Measurements from ENCODE around the gene INPP1. TPM values are rescaled to one million over a fixed set of nuclear protein-coding genes. Genes with fewer than 3 reads are reported as not detected.

Gene INPP1
- total RNA-seq, 1 experiment from 2014 or later = 23.2 TPM

DNA sequence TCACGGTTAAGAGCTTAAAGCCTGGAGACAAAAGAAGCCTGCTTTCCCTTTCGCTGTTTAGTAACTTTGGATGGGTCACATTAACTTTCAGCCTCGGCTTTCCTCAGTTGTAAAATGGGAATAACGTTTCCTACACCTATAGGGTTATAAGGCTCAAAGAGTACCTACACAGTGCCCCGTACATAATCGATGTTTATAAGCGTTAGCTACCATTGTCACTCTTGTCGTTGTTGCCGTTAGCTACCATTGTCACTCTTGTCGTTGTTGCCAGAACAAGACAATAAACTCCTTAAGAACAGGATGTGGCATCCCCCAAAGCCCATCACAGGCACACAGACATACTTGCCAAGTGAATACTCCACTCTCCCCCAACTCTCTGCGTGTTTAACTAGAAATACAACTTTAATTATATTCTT lies 63.9 kb downstream of the INPP1 start:
- H3K9me3 Mint-ChIP-seq (ENCODE audit: unreplicated experiment) = no peaks in the 10 kb centered on the region
- H3K9me3 ChIP-seq = no peaks in the 10 kb centered on the region
- no peaks in the 10 kb centered on the region for H3K27me3 ChIP-seq (replicated peaks; ENCODE audit: control insufficient read depth, insufficient read depth, low read length)
- peak overlapping the region; percentile 22 for H3K4me3 Mint-ChIP-seq (ENCODE audit: unreplicated experiment)
- no peak overlapping the region for H3K4me3 ChIP-seq (ENCODE audit: low read depth, low read length)
- DNase-seq = no peak
- H3K36me3 Mint-ChIP-seq (ENCODE audit: insufficient read depth, unreplicated experiment) = no peaks in the 10 kb centered on the region
- ChIA-PET CTCF (no interaction called here), POLR2A (no interaction called here)
- intact Hi-C loops (cut with micrococcal nuclease; ENCODE audit: unreplicated experiment) = loop anchor here (10.0 kb wide), 1 partner anchor 278 kb away; no protein-coding TSS in a partner anchor
- no peak overlapping the region for H3K27ac Mint-ChIP-seq (ENCODE audit: unreplicated experiment)
- H3K36me3 ChIP-seq (ENCODE audit: control insufficient read depth, insufficient read depth, low read length) = no peaks in the 10 kb centered on the region; the same call in 1 of the 2 replicates
- no peaks in the 10 kb centered on the region for H3K27me3 Mint-ChIP-seq (ENCODE audit: insufficient read depth, unreplicated experiment)
- TF ChIP-seq, protein P1, sequence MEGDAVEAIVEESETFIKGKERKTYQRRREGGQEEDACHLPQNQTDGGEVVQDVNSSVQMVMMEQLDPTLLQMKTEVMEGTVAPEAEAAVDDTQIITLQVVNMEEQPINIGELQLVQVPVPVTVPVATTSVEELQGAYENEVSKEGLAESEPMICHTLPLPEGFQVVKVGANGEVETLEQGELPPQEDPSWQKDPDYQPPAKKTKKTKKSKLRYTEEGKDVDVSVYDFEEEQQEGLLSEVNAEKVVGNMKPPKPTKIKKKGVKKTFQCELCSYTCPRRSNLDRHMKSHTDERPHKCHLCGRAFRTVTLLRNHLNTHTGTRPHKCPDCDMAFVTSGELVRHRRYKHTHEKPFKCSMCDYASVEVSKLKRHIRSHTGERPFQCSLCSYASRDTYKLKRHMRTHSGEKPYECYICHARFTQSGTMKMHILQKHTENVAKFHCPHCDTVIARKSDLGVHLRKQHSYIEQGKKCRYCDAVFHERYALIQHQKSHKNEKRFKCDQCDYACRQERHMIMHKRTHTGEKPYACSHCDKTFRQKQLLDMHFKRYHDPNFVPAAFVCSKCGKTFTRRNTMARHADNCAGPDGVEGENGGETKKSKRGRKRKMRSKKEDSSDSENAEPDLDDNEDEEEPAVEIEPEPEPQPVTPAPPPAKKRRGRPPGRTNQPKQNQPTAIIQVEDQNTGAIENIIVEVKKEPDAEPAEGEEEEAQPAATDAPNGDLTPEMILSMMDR (IDR thresholded peaks at IDR 0.05; ENCODE audit: insufficient read depth in 1 of 2, low read depth in 1 of 2, low read length in 1 of 2, severe bottlenecking in 1 of 2, unreplicated experiment in 1 of 2) = no peak
- H3K4me1 Mint-ChIP-seq (ENCODE audit: low read depth, unreplicated experiment) = no peaks in the 10 kb centered on the region
- H3K4me1 ChIP-seq = peaks cover 16% of the 10 kb centered on the region
- BruUV-seq (replicated peaks) = no TSS peak

DNA sequence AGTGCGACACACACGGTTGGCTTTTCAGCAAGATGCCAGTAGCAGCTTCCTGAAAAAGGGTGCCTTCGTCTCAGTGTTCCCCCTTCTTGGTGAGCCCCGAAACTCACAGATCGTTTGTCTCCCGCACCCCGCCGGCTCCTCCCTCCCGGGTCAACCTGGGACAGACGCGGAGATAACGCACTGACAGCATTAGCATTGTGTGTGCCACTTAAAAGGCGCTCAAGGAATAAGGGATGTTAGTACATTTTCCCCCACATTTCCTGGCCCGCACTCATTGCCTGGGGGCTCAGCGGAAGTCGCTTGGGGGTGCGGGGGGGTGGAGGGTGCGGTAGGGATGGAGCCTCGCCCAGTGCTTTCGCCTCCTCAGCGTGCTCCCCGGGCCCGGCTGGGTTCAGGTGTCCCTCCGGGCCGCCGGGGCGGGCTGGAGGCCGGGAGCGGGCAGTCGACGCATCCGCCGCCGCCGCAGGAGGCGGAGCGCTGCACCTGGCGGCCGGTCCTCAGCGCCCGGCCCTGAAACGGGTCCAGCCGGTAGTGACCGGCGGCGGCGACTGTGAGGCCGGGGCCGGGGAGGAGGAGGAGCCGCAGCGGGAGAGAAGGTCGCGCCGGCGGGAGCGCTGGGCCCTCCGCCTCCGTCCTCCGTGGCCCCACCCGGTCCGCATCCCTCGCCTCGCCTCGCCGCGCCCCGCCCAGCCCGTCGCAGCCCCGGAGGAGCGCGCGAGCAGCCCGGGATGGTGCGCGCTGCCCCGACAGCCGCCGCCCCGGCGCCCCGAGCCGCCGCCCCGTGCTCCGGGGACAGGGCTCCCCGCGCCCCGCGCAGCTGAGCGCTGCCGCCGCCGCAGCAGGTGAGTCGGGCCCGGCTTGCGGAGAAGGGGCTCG lies 64.5 kb downstream of the INPP1 start, which contains the start of gene MFSD6:
Gene MFSD6, plus strand, starts transcription at position 694 of the 876 bp plus-strand sequence. CDS start 27,675 bp downstream, outside the sequence.
- Mint-ChIP-seq H3K27me3 (ENCODE audit: insufficient read depth, unreplicated experiment) (no peaks in the 10 kb centered on the region), H3K27ac (ENCODE audit: unreplicated experiment) (no peak within 1 kb of the TSS), H3K4me1 (ENCODE audit: low read depth, unreplicated experiment) (no peaks in the 10 kb centered on the region), H3K36me3 (ENCODE audit: insufficient read depth, unreplicated experiment) (no peaks in the 10 kb centered on the region), H3K9me3 (ENCODE audit: unreplicated experiment) (no peaks in the 10 kb centered on the region), H3K4me3 (ENCODE audit: unreplicated experiment) (peak within 1 kb of the TSS; percentile 66)
- intact Hi-C loops (cut with micrococcal nuclease; ENCODE audit: unreplicated experiment) = loop anchor here (10.0 kb wide), 1 partner anchor 277 kb away; no protein-coding TSS in a partner anchor
- Histone ChIP-seq H3K9me3 (no peaks in the 10 kb centered on the region), H3K4me1 (peaks cover 16% of the 10 kb centered on the region), H3K27me3 (replicated peaks; ENCODE audit: control insufficient read depth, insufficient read depth, low read length) (no peaks in the 10 kb centered on the region), H3K4me3 (ENCODE audit: low read depth, low read length) (peak within 1 kb of the TSS; percentile 70), H3K36me3 (ENCODE audit: control insufficient read depth, insufficient read depth, low read length) (no peaks in the 10 kb centered on the region; the same call in 1 of the 2 replicates)
- ChIA-PET CTCF (no interaction called here), POLR2A (no interaction called here)
- no TSS peak for BruUV-seq (replicated peaks)
- peak; percentile 45 to 80 for DNase-seq
- TF ChIP-seq, protein P1 (IDR thresholded peaks at IDR 0.05; ENCODE audit: insufficient read depth in 1 of 2, low read depth in 1 of 2, low read length in 1 of 2, severe bottlenecking in 1 of 2, unreplicated experiment in 1 of 2) = no peak

DNA sequence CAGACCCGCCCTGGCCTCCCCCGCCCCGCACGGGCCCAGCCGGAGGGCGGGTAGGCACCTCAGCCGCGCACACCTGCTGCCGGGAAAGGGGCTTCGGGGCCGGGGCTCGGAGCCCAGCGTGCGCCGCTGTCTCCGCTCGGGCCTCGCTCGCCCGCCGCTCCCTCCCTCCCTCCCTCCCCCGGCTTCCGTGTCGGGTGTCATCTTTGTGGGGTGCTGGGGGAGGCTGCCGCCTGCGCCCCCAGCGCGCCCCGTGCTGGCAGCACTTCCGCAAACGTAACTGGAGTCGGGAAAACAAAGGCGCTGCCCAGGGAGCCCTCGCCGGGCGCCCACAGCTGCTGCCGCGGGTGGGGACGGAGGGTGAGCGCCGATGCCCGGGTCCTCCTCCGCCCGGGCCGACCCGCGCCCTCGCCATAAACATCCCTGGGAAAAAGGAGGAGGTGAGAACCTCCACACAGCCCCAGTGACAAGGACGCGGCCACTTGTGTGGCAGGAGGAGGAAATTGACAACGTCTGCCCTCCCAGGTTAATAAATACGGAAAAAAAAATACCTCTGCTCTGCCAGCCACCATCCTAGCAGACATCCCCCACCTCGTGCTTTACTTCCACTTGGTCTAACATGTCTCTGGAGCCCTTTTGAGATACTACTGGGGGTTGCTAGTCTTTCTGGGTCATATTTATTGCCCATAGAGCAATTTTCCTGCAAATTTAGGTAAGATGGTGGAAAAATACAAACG lies 65.3 kb downstream of the INPP1 start:
- no peaks in the 10 kb centered on the region for H3K36me3 Mint-ChIP-seq (ENCODE audit: insufficient read depth, unreplicated experiment)
- Histone ChIP-seq H3K27me3 (replicated peaks; ENCODE audit: control insufficient read depth, insufficient read depth, low read length) (no peaks in the 10 kb centered on the region), H3K4me1 (peaks cover 15% of the 10 kb centered on the region), H3K36me3 (ENCODE audit: control insufficient read depth, insufficient read depth, low read length) (no peaks in the 10 kb centered on the region; the same call in 1 of the 2 replicates), H3K9me3 (no peaks in the 10 kb centered on the region), H3K4me3 (ENCODE audit: low read depth, low read length) (peak overlapping the region; percentile 70)
- peak overlapping the region; percentile 66 for H3K4me3 Mint-ChIP-seq (ENCODE audit: unreplicated experiment)
- no peaks in the 10 kb centered on the region for H3K9me3 Mint-ChIP-seq (ENCODE audit: unreplicated experiment)
- TF ChIP-seq, protein P1 (IDR thresholded peaks at IDR 0.05; ENCODE audit: insufficient read depth in 1 of 2, low read depth in 1 of 2, low read length in 1 of 2, severe bottlenecking in 1 of 2, unreplicated experiment in 1 of 2) = no peak
- intact Hi-C loops (cut with micrococcal nuclease; ENCODE audit: unreplicated experiment) = loop anchor here (10.0 kb wide), 1 partner anchor 276 kb away; no protein-coding TSS in a partner anchor
- H3K27me3 Mint-ChIP-seq (ENCODE audit: insufficient read depth, unreplicated experiment) = no peaks in the 10 kb centered on the region
- no peak overlapping the region for H3K27ac Mint-ChIP-seq (ENCODE audit: unreplicated experiment)
- BruUV-seq (replicated peaks) = no TSS peak
- ChIA-PET CTCF (interaction anchor here (0.7 kb wide), 1 partner anchor 348 kb away, joined by 4 read pairs; no protein-coding TSS in a partner anchor), POLR2A (no interaction called here)
- peak in 1 of 2 experiments; percentile 51 for DNase-seq
- no peaks in the 10 kb centered on the region for H3K4me1 Mint-ChIP-seq (ENCODE audit: low read depth, unreplicated experiment)
